HL-60 (cell line): ENCODE measurements around the gene SPON2.

Experiments used
- GABPA ChIP-seq: IDR thresholded peaks from 2 replicates; pipeline ENCODE4 v1.6.1; 2012; ENCODE audit warnings: low read depth
- TF ChIP-seq, protein P1 (sequence below): IDR thresholded peaks from one replicate; pipeline ENCODE4 v1.5.1; 2011; ENCODE audit warnings: low read length, control low read depth, inconsistent platforms; ENCODE audit not compliant: insufficient read depth
- TF ChIP-seq, protein P2 (sequence below): IDR thresholded peaks from 2 replicates; pipeline ENCODE4 v1.6.1; 2012; ENCODE audit warnings: low read depth; ENCODE audit not compliant: insufficient replicate concordance

DNA sequence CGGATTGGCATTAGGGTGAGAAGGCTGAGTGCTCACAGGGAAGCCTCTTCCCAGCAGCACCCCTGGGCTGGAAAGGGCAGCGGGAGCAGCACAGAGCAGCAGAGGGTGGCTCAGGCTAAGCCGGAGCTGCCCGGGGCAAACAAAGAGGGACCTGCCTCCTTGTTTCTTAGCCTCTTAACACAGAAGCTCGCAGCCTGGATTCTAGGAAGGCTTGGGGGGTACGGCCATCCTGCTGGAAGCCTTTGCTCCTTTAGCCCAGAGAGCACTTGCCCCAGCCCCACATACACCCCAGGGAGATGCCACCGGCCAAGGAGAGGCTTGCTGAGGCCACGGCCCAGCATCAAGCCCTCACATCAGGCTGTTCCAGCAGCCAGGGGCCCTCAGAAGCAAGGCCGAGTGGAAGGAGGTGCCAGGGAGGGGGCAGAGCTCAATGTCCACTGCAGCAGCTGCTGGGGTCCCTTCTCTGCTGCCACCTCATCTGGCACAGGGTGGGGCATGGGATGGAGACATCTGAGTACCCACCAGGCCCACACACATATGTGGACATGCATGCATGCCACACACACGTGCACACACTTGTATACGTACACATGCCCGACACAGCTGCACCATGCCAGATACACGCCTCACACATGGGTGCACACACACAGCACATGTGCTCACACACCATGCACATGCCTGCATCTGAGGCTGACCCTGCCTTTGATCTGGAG lies 20.3 kb upstream of the SPON2 start:
- TF ChIP-seq, protein P1, sequence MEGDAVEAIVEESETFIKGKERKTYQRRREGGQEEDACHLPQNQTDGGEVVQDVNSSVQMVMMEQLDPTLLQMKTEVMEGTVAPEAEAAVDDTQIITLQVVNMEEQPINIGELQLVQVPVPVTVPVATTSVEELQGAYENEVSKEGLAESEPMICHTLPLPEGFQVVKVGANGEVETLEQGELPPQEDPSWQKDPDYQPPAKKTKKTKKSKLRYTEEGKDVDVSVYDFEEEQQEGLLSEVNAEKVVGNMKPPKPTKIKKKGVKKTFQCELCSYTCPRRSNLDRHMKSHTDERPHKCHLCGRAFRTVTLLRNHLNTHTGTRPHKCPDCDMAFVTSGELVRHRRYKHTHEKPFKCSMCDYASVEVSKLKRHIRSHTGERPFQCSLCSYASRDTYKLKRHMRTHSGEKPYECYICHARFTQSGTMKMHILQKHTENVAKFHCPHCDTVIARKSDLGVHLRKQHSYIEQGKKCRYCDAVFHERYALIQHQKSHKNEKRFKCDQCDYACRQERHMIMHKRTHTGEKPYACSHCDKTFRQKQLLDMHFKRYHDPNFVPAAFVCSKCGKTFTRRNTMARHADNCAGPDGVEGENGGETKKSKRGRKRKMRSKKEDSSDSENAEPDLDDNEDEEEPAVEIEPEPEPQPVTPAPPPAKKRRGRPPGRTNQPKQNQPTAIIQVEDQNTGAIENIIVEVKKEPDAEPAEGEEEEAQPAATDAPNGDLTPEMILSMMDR = no peak
- TF ChIP-seq, protein P2, sequence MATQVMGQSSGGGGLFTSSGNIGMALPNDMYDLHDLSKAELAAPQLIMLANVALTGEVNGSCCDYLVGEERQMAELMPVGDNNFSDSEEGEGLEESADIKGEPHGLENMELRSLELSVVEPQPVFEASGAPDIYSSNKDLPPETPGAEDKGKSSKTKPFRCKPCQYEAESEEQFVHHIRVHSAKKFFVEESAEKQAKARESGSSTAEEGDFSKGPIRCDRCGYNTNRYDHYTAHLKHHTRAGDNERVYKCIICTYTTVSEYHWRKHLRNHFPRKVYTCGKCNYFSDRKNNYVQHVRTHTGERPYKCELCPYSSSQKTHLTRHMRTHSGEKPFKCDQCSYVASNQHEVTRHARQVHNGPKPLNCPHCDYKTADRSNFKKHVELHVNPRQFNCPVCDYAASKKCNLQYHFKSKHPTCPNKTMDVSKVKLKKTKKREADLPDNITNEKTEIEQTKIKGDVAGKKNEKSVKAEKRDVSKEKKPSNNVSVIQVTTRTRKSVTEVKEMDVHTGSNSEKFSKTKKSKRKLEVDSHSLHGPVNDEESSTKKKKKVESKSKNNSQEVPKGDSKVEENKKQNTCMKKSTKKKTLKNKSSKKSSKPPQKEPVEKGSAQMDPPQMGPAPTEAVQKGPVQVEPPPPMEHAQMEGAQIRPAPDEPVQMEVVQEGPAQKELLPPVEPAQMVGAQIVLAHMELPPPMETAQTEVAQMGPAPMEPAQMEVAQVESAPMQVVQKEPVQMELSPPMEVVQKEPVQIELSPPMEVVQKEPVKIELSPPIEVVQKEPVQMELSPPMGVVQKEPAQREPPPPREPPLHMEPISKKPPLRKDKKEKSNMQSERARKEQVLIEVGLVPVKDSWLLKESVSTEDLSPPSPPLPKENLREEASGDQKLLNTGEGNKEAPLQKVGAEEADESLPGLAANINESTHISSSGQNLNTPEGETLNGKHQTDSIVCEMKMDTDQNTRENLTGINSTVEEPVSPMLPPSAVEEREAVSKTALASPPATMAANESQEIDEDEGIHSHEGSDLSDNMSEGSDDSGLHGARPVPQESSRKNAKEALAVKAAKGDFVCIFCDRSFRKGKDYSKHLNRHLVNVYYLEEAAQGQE = no peak
- no peak for TF ChIP-seq GABPA
